DOHH2 (cell line): ENCODE data around the gene CCR7.

Experiments
- EZH2phosphoT487 ChIP-seq: fragments of 200-600 bp; sonication (generic); IDR thresholded peaks from 2 replicates; pipeline ENCODE4 v1.6.1; 2017; ENCODE audit warnings: borderline replicate concordance, mild to moderate bottlenecking, antibody characterized with exemption, low read length, moderate library complexity, mixed read lengths
- TF ChIP-seq, protein P1 (sequence below): fragments of 200-600 bp; sonication (generic); IDR thresholded peaks from one replicate; pipeline ENCODE4 v1.5.1; 2014; ENCODE audit warnings: antibody characterized with exemption, mild to moderate bottlenecking, low read depth, low read length; ENCODE audit not compliant: poor library complexity, severe bottlenecking

DNA sequence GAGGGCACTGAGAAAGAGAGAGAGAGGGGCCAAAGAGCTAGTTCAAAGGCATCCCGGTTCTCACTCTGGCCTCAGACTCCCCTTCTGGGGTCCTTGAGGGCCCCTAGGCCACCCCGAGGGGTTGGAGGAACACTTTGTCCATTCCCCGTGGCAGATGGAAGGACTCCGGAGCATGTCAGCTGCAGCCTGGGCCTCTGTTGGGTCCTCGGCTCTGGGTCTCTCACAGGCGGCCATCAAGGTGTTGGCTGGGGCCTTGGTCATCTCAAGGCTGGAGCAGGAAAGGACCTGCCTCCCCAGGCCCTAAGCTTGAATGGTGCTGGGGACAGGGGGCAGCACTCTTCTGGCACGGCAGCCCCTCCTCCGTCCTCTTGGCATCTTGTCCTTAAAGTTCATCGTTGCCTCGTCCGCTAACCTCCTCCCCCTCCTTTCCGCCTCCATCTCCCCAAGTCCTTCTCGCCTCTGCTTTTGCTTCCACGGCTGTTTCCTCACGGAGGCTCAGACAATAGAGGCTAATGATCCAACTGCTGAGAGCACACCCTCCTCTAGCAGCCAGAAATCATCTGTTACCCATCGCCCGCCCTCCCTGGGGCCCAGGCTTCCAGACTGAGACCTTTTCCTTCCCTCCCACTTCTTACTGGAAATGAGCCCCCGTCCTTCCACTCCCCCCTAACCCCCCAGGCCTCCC, 23.3 kb downstream of the CCR7 start:
- TF ChIP-seq, protein P1, sequence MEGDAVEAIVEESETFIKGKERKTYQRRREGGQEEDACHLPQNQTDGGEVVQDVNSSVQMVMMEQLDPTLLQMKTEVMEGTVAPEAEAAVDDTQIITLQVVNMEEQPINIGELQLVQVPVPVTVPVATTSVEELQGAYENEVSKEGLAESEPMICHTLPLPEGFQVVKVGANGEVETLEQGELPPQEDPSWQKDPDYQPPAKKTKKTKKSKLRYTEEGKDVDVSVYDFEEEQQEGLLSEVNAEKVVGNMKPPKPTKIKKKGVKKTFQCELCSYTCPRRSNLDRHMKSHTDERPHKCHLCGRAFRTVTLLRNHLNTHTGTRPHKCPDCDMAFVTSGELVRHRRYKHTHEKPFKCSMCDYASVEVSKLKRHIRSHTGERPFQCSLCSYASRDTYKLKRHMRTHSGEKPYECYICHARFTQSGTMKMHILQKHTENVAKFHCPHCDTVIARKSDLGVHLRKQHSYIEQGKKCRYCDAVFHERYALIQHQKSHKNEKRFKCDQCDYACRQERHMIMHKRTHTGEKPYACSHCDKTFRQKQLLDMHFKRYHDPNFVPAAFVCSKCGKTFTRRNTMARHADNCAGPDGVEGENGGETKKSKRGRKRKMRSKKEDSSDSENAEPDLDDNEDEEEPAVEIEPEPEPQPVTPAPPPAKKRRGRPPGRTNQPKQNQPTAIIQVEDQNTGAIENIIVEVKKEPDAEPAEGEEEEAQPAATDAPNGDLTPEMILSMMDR, result no peak
- TF ChIP-seq EZH2phosphoT487, result no peak
